Stomach (tissue), 4 donors: ENCODE results near the gene SP100.

Source experiments
- CTCF ChIP-seq, 7 experiments: fragments of 450-650 bp in 4 of 7; fragments of 200-600 bp in 3 of 7; sonication (generic) in 3 of 7; IDR thresholded peaks; one replicate each; pipeline ENCODE4 v1.5.1; 2016 to 2019; ENCODE audit warnings: antibody characterized with exemption in 7 of 7, control low read depth in 2 of 7, mild to moderate bottlenecking in 1 of 7
- EP300 ChIP-seq: sonication (generic); formaldehyde crosslinking; IDR thresholded peaks from one replicate; pipeline ENCODE4 v1.6.1; 2017; ENCODE audit warnings: antibody characterized with exemption
- POLR2AphosphoS5 ChIP-seq, 3 donors: sonication (generic); formaldehyde crosslinking; IDR thresholded peaks; one replicate each; pipeline ENCODE4 v1.6.1; 2016; ENCODE audit warnings: antibody characterized with exemption in 3 of 3

DNA sequence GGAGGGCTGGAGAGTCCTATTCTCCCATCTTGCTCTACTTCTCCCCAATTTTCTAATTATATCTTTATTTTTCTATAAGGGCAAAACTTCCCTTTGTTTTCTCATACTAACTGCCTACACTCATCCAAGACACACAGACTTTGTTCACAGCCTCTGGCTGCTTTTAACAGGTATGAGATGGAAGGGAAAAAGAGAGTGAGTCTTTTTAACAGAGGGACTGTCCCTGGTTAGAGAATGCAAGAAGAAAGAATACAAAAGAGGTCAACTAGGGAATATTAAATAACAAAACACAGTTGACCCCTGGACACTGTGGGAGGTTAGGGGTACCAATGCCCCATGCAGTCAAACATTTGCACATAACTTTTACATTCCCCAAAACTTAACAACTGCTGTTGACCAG, 41.8 kb downstream of the SP100 start:
- TF ChIP-seq CTCF (IDR thresholded peaks at IDR 0.05) = no peak
- no peak for TF ChIP-seq POLR2AphosphoS5 (IDR thresholded peaks at IDR 0.05)
- TF ChIP-seq EP300 = no peak
